ENCODE measurements around the gene DZANK1.

The DZANK1 gene

DNA sequence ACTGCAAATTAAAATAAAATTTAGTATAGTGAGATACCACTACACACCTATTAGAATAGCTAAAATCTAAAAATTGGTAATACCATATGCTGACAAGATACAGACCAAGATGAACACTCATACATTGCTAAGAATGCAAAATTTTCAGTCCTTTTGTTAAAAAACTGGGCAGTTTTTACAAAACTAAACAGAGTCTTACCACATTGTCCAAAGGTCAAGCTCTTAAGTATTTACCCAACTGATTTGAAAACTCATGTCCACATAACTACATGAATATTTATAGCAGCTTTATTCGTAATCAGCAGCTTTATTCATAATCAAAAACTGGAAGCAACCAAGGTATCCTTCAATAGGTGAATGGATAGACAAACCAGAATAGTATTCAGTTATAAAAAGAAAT is 10.4 kb upstream of the DZANK1 start:
- in situ Hi-C loops (cut with HindIII; ENCODE audit: low pct_ligation_motif_present, low sequenced_read_pairs): no loop called here
- TF ChIP-seq, protein P1, sequence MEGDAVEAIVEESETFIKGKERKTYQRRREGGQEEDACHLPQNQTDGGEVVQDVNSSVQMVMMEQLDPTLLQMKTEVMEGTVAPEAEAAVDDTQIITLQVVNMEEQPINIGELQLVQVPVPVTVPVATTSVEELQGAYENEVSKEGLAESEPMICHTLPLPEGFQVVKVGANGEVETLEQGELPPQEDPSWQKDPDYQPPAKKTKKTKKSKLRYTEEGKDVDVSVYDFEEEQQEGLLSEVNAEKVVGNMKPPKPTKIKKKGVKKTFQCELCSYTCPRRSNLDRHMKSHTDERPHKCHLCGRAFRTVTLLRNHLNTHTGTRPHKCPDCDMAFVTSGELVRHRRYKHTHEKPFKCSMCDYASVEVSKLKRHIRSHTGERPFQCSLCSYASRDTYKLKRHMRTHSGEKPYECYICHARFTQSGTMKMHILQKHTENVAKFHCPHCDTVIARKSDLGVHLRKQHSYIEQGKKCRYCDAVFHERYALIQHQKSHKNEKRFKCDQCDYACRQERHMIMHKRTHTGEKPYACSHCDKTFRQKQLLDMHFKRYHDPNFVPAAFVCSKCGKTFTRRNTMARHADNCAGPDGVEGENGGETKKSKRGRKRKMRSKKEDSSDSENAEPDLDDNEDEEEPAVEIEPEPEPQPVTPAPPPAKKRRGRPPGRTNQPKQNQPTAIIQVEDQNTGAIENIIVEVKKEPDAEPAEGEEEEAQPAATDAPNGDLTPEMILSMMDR (IDR thresholded peaks at IDR 0.05; ENCODE audit: low read depth, low read length, missing control alignments): no peak
- no peak for DNase-seq
- peaks cover 33% of the 10 kb centered on the region for H3K36me3 ChIP-seq (replicated peaks)
- H3K27me3 ChIP-seq (replicated peaks): no peaks in the 10 kb centered on the region
- no peak overlapping the region for H3K4me3 ChIP-seq (ENCODE audit: low read depth, low read length)
- H3K27ac ChIP-seq: no peak overlapping the region

DNA sequence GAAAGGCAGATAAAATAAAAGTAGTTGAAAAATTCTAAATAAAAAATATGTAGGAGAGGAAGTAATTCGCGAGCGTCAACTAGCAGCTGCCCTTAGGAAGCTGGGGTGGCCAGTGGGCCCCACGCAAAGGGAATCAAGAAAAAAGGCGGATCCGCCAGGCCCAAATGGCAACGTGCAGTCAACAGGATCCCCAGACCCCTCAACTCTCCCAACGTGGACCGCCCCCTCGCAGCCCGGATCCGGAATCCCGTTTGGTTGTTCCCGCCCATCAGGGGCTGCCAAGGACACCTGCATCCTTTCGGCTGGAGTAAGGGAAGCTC is 296 bp downstream of the DZANK1 start:
- TF ChIP-seq, protein P1 (IDR thresholded peaks at IDR 0.05; ENCODE audit: low read depth, low read length, missing control alignments): no peak
- no peaks in the 10 kb centered on the region for H3K27me3 ChIP-seq (replicated peaks)
- H3K36me3 ChIP-seq (replicated peaks): peaks cover under 1% of the 10 kb centered on the region
- in situ Hi-C loops (cut with HindIII; ENCODE audit: low pct_ligation_motif_present, low sequenced_read_pairs): no loop called here
- no peak overlapping the region for H3K27ac ChIP-seq
- peak overlapping the region; percentile 94 for H3K4me3 ChIP-seq (ENCODE audit: low read depth, low read length)
- DNase-seq: no peak

DNA sequence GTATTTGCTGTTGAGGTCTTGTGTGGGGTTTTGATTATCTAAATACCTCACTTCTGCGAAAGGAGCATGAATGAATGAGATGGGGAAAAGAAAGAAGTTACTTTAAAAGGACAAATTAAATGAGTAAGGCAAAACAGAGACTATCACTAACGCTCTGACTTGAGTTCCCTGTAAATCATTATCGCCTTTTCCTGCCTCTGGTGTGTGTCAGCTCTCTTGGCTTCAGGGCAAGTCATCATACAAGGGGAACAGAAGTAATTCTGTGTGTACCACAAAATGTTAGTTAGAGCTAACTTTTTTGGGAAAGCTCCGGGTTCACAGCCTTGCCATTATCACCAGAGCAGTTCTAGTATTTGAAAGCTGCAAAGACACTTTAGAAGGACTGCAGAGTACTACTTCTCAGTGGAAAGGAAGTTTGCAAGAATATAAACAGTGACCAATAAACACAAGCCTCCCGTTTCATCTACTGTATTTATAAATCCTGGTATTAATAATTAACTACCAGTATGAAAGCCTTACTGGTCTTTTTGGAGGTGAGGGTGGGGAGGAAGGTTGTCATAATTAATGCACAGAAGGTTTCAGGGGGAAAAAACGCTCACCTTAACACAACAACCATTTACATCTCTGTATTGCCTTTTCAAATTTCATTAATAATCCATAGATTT is 1.2 kb downstream of the DZANK1 start:
- DNase-seq: no peak
- H3K36me3 ChIP-seq (replicated peaks): no peaks in the 10 kb centered on the region
- TF ChIP-seq, protein P1 (IDR thresholded peaks at IDR 0.05; ENCODE audit: low read depth, low read length, missing control alignments): no peak
- in situ Hi-C loops (cut with HindIII; ENCODE audit: low pct_ligation_motif_present, low sequenced_read_pairs): no loop called here
- H3K27ac ChIP-seq: no peak overlapping the region
- no peak overlapping the region for H3K4me3 ChIP-seq (ENCODE audit: low read depth, low read length)
- H3K27me3 ChIP-seq (replicated peaks): no peaks in the 10 kb centered on the region

DNA sequence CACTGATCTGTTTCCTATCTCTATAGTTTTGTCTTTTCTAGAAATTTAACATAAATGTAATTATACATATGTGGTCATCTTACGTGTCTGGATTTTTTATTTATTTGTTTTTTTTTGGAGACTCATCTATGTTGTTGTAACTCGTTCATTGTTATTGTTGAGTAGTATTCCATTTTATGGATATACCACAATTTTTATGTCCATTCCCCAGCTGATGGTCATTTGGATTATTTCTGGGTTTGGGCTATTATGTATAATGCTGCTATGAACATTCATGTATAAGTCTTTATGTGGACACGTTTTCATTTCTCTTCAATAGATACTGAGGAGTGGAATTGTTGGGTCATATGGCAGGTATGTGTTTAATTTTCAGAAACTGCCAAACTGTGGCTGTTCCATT is 10.2 kb downstream of the DZANK1 start:
- no peak overlapping the region for H3K27ac ChIP-seq
- H3K27me3 ChIP-seq (replicated peaks): no peaks in the 10 kb centered on the region
- in situ Hi-C loops (cut with HindIII; ENCODE audit: low pct_ligation_motif_present, low sequenced_read_pairs): no loop called here
- no peak overlapping the region for H3K4me3 ChIP-seq (ENCODE audit: low read depth, low read length)
- TF ChIP-seq, protein P1 (IDR thresholded peaks at IDR 0.05; ENCODE audit: low read depth, low read length, missing control alignments): no peak
- no peaks in the 10 kb centered on the region for H3K36me3 ChIP-seq (replicated peaks)
- DNase-seq: no peak

DNA sequence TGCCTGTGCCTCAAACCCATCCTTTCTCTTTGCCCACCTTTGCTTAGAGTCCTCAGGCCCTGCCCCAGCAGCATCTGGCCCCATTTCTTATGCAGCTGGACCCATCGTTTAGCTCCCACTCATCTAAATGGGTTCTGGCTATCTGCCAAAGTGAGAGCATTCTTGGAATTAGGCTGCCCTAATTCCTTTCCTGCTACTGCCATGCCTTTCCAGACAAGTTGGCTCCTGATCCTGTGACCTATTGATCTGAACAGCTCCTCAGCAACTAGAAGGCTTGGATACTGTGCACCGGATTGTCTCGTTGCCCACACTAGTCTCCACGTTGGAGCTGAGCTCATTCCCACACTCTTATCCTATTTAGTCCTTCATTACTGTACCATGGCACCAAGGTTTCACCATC is 22.9 kb downstream of the DZANK1 start:
- in situ Hi-C loops (cut with HindIII; ENCODE audit: low pct_ligation_motif_present, low sequenced_read_pairs): no loop called here
- TF ChIP-seq, protein P1 (IDR thresholded peaks at IDR 0.05; ENCODE audit: low read depth, low read length, missing control alignments): no peak
- Histone ChIP-seq H3K27me3 (replicated peaks) (no peaks in the 10 kb centered on the region), H3K36me3 (replicated peaks) (no peaks in the 10 kb centered on the region), H3K27ac (no peak overlapping the region), H3K4me3 (ENCODE audit: low read depth, low read length) (no peak overlapping the region)
- DNase-seq: no peak

DNA sequence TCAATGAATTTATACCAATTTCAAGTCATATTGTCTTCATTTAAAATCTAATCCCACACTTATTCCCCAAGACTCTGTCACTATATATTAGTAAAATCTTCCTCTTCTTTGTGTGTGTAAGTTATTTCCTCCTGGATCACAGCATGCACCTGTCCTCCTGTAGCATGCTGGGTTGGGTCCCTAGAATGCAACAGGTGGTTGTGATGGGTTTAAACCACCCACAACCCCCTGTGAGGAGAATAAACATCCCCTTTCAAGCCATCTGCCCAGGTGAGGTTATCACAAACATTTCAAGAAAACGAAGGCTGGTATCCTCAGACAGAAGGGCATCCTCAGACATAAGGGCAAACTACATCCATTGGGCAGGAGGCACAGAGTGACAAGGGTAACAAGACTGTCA is 26.4 kb downstream of the DZANK1 start:
- H3K27ac ChIP-seq: no peak overlapping the region
- no peak for DNase-seq
- H3K4me3 ChIP-seq (ENCODE audit: low read depth, low read length): no peak overlapping the region
- TF ChIP-seq, protein P1 (IDR thresholded peaks at IDR 0.05; ENCODE audit: low read depth, low read length, missing control alignments): no peak
- no peaks in the 10 kb centered on the region for H3K36me3 ChIP-seq (replicated peaks)
- H3K27me3 ChIP-seq (replicated peaks): no peaks in the 10 kb centered on the region
- in situ Hi-C loops (cut with HindIII; ENCODE audit: low pct_ligation_motif_present, low sequenced_read_pairs): no loop called here
